Measurements from ENCODE around the gene MCRIP1. TPM values are rescaled to one million over a fixed set of nuclear protein-coding genes. Genes with fewer than 3 reads are reported as not detected.
A peak's percentile ranks its signal among the peaks of the same experiment; 100 is the strongest.

MCRIP1 gene
- total RNA-seq, 1 donor from 2014 or later, result 106 TPM

- DNase-seq (ENCODE audit: low read depth), result no peak
- H3K9ac ChIP-seq (ENCODE audit: low read length), result peak overlapping the region; percentile 96
- no peaks in the 10 kb centered on the region for H3K27me3 ChIP-seq (ENCODE audit: insufficient read depth, low read length)
- peaks cover 73% of the 10 kb centered on the region for H3K79me2 ChIP-seq (ENCODE audit: insufficient read depth, low read length)
- Mint-ChIP-seq H3K27me3 (ENCODE audit: low read depth, unreplicated experiment) (no peaks in the 10 kb centered on the region), H3K4me1 (ENCODE audit: low read depth, unreplicated experiment) (peaks cover 25% of the 10 kb centered on the region), H3K4me3 (ENCODE audit: unreplicated experiment) (no peak overlapping the region), H3K27ac (ENCODE audit: unreplicated experiment) (peak overlapping the region; percentile 75), H3K36me3 (ENCODE audit: low read depth, unreplicated experiment) (peaks cover 8% of the 10 kb centered on the region), H3K9me3 (ENCODE audit: unreplicated experiment) (no peaks in the 10 kb centered on the region)
- H3K4me2 ChIP-seq (ENCODE audit: low read length), result peak overlapping the region; percentile 99
- no peaks in the 10 kb centered on the region for H3K9me3 ChIP-seq (ENCODE audit: insufficient read depth, low read depth, low read length)
- H3K27ac ChIP-seq (ENCODE audit: low read depth, low read length), result peak overlapping the region; percentile 64
- TF ChIP-seq EZH2 (IDR thresholded peaks at IDR 0.05; ENCODE audit: insufficient read depth, low read length), result no peak
- no peak for TF ChIP-seq CTCF (IDR thresholded peaks at IDR 0.05; ENCODE audit: insufficient read depth, low read depth, low read length)
- peaks cover 41% of the 10 kb centered on the region for H3K4me1 ChIP-seq (ENCODE audit: insufficient read depth, low read length)
- H2AFZ ChIP-seq (ENCODE audit: low read depth, low read length), result no peak overlapping the region
- H4K20me1 ChIP-seq (ENCODE audit: insufficient read depth, low read length), result peaks cover 71% of the 10 kb centered on the region
- FAIRE-seq, result no peak
- peaks cover 5% of the 10 kb centered on the region for H3K36me3 ChIP-seq (ENCODE audit: insufficient read depth, low read length)
- no peak overlapping the region for H3K4me3 ChIP-seq (ENCODE audit: insufficient read depth, low read depth, low read length)
Observed at GRCh38 chr17:81867991-81868673, 35.0 kb upstream of the MCRIP1 start.

GRCh38 chr17:81867170-81867990 lies 34.3 kb upstream of the MCRIP1 start:
- no peaks in the 10 kb centered on the region for H3K9me3 Mint-ChIP-seq (ENCODE audit: unreplicated experiment)
- H3K36me3 Mint-ChIP-seq (ENCODE audit: low read depth, unreplicated experiment), result peaks cover 10% of the 10 kb centered on the region
- Histone ChIP-seq H4K20me1 (ENCODE audit: insufficient read depth, low read length) (peaks cover 71% of the 10 kb centered on the region), H3K9ac (ENCODE audit: low read length) (peak overlapping the region; percentile 96), H3K4me2 (ENCODE audit: low read length) (peak overlapping the region; percentile 99), H3K79me2 (ENCODE audit: insufficient read depth, low read length) (peaks cover 76% of the 10 kb centered on the region), H2AFZ (ENCODE audit: low read depth, low read length) (no peak overlapping the region), H3K27ac (ENCODE audit: low read depth, low read length) (peak overlapping the region; percentile 64), H3K4me1 (ENCODE audit: insufficient read depth, low read length) (peaks cover 42% of the 10 kb centered on the region), H3K36me3 (ENCODE audit: insufficient read depth, low read length) (peaks cover 5% of the 10 kb centered on the region), H3K27me3 (ENCODE audit: insufficient read depth, low read length) (no peaks in the 10 kb centered on the region), H3K9me3 (ENCODE audit: insufficient read depth, low read depth, low read length) (no peaks in the 10 kb centered on the region), H3K4me3 (ENCODE audit: insufficient read depth, low read depth, low read length) (no peak overlapping the region)
- H3K27me3 Mint-ChIP-seq (ENCODE audit: low read depth, unreplicated experiment), result no peaks in the 10 kb centered on the region
- no peak overlapping the region for H3K4me3 Mint-ChIP-seq (ENCODE audit: unreplicated experiment)
- DNase-seq (ENCODE audit: low read depth), result no peak
- FAIRE-seq, result no peak
- H3K4me1 Mint-ChIP-seq (ENCODE audit: low read depth, unreplicated experiment), result peaks cover 30% of the 10 kb centered on the region
- TF ChIP-seq EZH2 (IDR thresholded peaks at IDR 0.05; ENCODE audit: insufficient read depth, low read length) (no peak), CTCF (IDR thresholded peaks at IDR 0.05; ENCODE audit: insufficient read depth, low read depth, low read length) (no peak)
- peak overlapping the region; percentile 75 for H3K27ac Mint-ChIP-seq (ENCODE audit: unreplicated experiment)

All from astrocyte (in vitro differentiated cells and primary cell).